GM18505 (cell line): ENCODE measurements around the gene PITPNC1.
"Not testable (repeated sequence)": the region's sequence is repeated elsewhere in the genome, so short reads cannot be mapped to it uniquely, and the experiment has no call there.

Source experiments
- ATAC-seq: cut with Tn5 transposase; IDR thresholded peaks from one replicate; pipeline ENCODE4 v1.9.1; 2021; ENCODE audit not compliant: unreplicated experiment
- POLR2A ChIP-seq: IDR thresholded peaks from 4 replicates; pipeline ENCODE4 v1.6.1; 2011; ENCODE audit warnings: borderline replicate concordance; ENCODE audit not compliant: insufficient read depth, insufficient read length; ENCODE audit errors: extremely low read depth

Gene PITPNC1

DNA sequence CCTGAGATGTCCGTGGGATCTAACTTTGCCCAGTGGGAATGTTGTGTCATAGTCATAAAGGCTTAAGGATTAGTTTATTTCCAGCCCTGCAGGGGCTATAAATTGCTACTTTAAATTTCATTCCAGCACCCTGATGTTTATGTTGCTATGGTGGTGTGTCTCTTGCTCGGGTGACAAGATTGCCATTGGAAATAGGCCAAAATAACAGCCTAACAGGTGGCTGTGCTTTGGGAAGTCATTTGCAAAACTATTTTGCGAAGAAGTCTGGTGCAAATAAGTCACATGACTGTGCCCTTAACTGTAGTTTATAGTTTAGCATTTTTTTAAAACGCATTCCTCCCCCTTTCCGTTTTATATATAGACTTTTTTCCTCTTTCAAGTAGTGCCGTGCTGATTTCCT lies 23.1 kb downstream of the PITPNC1 start:
- no peak for TF ChIP-seq POLR2A
- ATAC-seq, result no peak

DNA sequence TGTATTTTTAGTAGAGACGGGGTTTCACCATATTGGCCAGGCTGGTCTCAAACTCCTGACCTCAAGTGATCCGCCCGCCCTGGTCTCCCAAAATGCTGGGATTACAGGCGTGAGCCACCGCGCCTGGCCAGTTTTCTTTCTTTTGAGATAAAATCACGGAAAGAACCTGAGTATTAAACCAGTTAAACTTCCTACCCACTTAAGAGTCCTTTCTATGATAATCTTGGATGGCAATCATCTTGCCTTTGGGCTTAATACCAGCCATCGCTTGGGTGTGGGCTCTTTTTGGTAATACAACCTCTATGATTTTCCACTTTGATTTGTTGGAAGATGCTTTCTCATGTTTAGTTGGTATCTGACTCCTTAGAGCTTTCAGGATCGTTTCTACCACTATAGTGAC lies 24.0 kb downstream of the PITPNC1 start:
- no peak for ATAC-seq
- no peak for TF ChIP-seq POLR2A

DNA sequence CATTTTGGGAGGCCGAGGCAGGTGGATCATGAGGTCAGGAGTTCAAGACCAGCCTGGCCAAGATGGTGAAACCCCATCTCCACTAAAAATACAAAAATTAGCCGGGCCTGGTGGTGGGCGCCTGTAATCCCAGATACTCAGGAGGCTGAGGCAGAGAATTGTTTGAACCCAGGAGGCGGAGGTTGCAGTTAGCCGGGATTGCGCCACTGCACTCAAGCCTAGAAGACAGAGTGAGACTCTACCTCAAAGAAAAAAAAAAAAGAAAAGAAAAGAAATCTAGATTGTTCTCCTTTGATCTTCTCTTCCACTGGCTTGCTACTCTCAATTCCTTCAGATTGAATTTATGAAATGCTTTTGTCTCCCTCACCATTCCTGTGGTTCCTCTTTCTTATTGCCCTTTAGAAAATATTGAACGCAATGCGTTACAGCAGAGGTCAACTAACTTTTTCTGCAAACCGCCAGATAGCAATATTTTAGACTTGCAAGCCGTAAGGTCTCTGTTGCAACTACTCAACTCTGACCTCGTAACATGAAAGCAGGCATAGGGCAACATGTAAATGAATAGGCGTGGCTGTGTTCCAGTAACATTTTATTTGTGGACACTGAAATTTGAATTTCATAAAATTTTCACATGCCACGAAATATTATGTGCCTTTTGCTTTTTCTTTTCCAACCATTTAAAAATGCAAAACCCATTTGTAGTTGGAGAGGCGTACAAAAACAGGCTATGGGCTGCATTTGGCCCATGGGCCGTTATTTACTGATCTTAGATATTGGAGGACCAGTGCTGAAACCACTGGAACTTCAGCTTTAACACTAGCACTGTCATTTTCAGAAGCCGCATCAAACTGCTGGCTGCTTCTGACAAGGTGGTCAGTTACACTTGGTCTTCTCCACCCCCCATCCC lies 24.8 kb downstream of the PITPNC1 start:
- TF ChIP-seq POLR2A, result no peak
- no peak for ATAC-seq

DNA sequence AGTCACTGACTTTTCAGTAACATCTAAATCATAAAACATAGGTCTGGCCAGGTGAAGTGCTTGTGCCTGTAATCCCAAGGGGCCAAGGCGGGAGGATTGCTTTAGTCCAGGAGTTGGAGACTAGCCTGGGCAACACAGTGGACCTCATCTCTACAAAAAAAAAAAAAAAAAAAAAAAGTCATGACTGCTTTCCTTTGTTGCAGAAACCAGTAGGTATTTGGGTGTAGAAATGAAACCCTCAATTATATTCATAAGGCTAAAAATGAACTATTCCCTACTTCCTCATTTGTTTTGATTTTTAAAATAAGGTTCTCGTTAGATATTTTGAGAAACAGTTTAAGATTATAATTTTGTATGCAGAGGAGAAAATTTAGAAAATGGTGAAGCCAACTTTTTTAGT lies 26.0 kb downstream of the PITPNC1 start:
- no peak for TF ChIP-seq POLR2A
- ATAC-seq, result no peak

DNA sequence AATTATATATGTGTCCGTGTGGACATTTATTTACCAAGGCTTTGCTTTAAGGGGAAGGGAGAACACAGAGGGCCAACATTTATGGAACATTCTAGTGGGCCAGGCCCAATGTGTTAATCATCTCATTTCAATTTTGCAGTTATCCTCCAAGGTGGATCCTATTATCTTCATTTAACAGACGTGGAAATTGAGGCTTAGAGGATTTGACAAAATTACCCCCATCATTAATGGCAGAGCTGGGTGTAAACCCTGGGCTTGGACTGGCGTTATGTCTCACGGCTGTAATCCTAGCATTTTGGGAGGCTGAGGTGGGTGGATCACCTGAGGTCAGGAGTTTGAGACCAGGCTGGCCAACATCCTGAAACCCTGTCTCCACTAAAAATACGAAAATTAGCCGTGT lies 26.4 kb downstream of the PITPNC1 start:
- TF ChIP-seq POLR2A, result no peak
- ATAC-seq, result no peak

DNA sequence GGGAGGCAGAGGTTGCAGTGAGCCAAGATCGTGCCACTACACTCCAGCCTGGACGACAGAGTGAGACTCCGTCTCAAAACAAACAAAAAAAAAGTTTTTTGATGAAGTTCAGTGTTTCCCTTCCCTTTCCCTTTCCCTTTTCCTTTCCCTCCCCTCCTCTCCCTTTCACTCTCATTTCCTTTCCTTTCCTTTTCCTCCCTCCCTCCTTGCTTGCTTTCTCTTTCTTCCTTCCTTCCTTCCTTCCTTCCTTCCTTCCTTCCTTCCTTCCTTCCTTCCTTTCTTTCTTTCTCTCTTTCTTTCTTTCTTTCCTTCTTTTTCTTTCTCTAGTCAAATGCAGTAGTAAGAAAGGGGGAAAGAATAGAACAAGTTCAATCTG lies 31.4 kb downstream of the PITPNC1 start:
- not testable (repeated sequence) for ATAC-seq

DNA sequence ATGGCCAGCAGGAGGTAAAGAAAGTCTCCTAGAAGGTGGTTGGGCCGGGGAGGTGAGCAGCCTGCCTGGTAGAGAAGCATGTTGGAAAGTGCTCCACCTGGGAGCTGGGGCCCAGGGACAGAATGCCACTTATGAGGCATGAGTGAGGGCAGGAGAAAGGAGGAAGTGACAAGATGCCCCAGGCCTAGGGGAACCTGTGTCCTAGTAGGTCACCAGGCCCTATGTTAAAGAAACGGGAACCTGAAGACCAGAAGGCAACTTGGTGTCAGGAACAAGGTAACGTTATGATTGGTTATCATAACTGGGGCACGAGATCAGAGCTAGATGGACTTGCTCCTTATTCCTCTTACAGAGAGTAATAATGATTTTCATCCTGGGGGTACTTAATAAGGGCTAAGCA lies 34.3 kb downstream of the PITPNC1 start:
- no peak for ATAC-seq
- no peak for TF ChIP-seq POLR2A

DNA sequence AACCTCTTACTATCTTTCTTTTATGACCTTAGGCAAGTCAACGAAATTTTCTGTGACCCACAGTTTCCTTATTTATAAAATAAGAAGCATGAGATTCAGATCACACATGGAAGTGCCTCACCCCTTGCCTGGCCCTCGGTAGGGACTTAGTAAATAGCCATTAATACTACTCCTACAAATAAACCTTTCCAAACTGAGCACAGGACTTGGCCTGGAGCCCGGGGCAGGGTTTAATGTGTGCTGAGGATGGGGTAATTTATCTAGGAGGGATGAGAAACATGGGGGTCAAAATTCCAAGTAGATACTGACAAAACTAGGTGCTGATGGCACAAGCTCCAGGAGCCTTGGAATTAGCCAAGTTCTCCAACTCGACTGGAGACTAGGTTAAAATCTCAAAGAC lies 35.0 kb downstream of the PITPNC1 start:
- no peak for ATAC-seq
- no peak for TF ChIP-seq POLR2A

DNA sequence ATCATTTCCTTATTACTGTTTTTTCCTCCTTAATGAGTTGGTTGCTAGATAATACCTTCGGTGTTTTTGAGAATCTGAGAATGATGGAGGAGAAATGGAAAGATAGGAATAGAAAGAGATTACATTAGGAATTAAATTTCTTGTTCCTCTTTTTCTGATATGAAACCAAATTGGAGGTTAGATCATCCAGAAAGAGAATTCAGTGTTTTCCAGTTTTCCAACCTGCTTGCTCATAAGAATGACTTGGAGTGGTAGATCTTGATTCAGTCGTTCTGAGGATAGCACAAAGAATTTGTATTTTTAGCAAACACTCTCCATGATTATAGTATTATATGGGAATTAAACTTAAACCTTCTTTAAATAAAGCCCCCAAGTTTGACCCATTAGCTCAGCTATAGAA lies 35.9 kb downstream of the PITPNC1 start:
- no peak for TF ChIP-seq POLR2A
- ATAC-seq, result no peak

DNA sequence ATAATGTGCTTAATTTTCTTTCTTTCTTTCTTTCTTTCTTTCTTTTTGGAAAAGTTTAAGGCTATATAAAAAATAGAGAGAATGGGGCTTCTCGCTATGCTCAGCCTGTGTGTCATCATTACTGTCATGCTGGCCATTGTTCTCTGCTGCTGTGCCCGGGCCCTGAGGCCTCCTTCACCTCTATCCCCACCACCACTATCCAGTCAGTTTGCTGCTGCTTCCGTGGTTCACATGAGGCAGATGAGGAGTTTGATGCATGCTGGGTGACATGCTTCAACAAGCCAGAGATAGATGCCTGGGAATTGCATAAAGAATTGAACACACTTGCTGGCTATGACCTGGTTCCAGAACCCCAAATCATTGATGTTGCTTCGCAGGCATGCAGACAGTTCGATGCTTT lies 36.3 kb downstream of the PITPNC1 start:
- no peak for ATAC-seq
- TF ChIP-seq POLR2A, result no peak

DNA sequence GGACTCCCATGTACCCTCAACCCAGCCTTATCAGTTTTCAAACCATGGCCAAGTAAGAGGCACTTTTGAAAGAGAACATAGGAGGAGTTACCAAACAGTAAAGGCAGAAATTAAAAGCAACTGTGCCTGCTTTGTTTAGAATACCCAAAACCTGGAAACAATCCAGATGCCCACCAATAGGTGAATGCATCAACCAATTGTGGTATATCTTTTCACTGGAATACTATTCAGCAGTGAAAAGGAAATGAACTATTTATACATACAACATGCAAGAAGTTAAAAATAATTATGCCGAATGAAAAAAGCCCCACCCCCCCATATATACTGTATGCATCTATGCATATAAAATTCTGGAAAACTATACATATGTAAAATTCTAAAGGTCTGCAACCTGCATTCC lies 37.0 kb downstream of the PITPNC1 start:
- TF ChIP-seq POLR2A, result no peak

DNA sequence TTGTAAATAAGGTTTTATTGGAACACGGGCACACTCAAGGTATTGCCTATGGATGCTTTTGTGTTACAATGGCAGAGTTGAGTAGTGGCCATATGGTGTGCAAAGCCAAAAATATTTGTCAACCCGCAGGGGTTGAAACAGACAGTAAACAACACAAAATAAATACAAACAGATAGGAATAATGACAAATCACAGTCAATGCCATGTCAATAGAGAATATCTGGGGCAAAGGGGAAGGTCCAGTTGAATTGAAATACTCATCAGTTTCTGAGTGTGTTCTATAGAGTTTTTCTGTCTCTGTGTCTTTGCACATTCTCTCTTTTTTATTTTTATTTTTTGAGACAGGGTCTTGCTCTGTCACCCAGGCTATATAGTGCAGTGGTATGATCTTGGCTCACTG lies 37.5 kb downstream of the PITPNC1 start:
- no peak for TF ChIP-seq POLR2A
- ATAC-seq, result no peak

More for the DNA sequence above, 37.0 kb downstream of the PITPNC1 start:
- no peak for ATAC-seq

DNA sequence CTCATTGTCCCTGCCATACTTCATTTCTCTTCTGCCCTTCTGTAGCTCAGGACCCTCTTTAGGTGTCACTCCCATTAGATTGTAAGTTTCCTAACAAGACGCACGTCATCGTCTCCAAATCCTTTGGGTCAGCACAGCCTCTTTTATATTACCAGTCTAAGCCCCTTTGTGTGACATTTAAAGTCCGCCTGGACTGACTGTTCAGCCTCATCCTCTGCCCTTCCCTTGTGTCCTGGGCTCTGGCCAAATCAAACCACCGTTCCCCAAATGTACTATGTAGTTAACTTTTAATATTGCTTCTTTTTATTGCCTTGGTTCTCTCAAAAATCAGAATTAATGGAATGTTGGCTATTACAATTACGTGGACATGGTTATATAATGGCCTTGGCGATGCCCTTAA lies 38.2 kb downstream of the PITPNC1 start:
- no peak for TF ChIP-seq POLR2A
- no peak for ATAC-seq

DNA sequence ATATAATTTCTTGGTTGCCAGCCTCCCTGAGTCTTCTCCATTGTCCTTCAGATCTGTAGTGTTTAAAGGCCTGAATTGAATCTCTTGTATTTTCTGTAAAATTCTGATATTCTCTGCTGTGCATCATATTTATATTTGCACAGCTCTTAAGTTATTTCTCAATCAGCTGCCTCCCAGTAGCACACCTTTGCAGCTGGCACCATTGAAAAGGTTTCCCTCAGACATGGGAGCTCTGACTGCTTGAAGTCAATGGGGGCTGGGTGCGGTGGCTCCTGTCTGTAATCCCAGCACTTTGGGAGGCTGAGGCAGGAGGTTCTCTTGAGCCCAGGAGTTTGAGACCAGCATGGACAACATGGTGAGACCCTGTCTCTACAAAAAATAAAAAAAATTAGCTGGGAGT lies 40.4 kb downstream of the PITPNC1 start:
- no peak for ATAC-seq
- TF ChIP-seq POLR2A, result no peak

DNA sequence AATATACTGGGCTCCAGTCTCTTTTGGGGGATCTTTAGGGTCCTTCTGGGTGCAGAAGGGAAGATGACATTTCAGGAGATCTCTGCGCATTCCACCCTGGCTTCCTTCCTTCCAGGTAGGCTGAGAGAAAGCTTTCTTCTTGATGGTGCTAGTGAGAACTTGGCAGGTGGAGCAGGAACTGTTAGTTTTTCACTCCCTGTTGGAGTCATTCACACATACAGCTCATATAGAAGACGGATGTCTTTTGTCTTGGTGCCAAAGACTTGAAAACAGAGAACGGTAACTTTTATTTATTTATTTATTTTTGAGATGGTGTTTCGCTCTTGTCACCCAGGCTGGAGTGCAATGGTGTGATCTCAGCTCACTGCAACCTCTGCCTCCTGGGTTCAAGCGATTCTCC lies 43.9 kb downstream of the PITPNC1 start:
- ATAC-seq, result no peak
- TF ChIP-seq POLR2A, result no peak

DNA sequence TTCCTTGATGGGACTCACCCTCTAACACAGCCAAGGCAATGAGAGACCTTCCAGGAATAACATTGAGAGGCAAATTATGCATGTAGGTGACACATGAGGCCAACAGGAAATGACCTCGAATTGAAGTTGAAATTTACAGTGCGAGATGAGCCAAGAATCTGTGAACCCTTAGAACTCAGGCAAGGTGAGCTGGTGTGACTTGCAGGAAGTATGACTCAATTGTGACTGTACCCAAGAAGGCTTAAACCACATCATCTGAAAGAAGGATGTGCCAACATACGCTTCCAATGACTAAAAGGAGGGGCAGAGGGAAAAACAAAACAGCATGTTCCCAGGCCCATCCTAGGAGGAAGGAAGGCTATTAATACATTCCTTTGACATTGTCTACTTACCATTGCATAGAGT lies 44.8 kb downstream of the PITPNC1 start:
- no peak for ATAC-seq
- no peak for TF ChIP-seq POLR2A

DNA sequence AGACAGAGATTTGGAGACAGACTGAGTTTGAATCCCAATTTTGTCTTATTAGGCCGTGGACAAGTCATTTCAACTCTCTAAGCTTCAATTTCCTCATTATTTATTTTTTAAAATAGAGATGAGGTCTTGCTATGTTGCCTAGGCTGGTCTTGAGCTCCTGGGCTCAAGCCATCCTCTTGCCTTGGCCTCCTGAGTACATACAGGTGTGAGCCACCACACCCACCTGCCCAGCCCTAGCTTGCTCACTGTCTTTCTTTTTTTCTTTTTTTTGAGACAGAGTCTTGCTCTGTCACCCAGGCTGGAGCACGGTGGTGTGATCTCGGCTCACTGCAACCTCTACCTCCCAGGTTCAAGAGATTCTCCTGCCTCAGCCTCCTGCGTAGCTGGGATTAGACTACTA lies 45.2 kb downstream of the PITPNC1 start:
- ATAC-seq, result not testable (repeated sequence)
